Erythroblast (primary cell): ENCODE results near the gene COL6A2.

Experiments used
- DNase-seq, 2 experiments: peaks; one replicate each; lab custom pipeline; 2025; lab: John Stamatoyannopoulos, UW
- GATA1 ChIP-seq: IDR thresholded peaks from 2 replicates; pipeline ENCODE4 v1.6.1; 2011; ENCODE audit warnings: low read depth, mild to moderate bottlenecking, control low read depth, low read length, moderate library complexity
- POLR2A ChIP-seq: IDR thresholded peaks from 2 replicates; pipeline ENCODE4 v1.6.1; 2011; ENCODE audit warnings: mild to moderate bottlenecking, low read length

The COL6A2 gene

DNA sequence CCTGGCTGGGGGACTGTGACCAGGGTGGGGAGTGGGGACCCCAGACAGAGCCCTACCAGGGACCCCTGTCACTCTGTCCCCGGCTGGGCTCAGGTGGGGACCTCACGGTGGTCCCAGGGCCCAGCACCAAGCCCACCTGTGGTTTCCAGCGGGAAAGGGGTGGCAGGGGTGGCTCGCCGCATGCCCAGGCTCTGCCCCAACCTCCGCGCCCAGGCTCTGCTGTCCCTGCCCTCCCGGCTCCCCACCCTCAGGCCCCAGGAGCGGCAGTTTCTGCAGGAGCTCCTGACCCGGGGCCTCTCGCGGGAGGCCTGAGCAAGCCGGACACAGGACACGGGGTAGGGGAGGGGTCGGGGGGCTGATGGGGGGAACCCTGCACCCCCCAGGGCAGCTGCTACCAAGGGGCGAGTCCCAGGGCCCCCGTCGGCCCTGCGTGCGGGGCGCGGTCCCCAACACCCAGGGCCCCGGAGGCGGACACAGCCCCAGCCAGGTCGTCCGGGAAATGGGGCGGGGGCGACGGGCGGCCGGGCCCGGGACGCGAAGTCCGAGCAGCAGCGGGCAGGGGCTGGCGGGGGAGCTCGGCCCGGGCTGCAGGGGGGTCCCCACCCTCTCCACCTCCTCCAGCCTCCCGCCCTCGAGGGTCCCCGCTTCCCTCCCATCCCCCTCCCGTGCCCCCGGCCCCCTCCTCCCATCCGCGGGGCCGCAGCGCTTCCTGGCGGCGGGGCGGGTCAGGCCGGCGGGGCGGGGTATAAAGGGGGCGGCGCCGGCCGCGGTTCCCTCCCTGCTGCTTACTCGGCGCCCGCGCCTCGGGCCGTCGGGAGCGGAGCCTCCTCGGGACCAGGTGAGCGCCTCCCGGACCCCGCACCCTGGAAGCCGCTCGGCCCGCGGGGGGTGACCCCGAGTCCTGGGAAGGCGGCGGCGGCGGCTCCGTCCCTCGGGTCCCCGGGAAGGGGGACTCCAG is at the start of gene COL6A2:
Gene COL6A2, plus strand, starts transcription at position 777 of the 958 bp plus-strand sequence.
- DNase-seq = peak in 1 of 2 experiments; percentile 11

GRCh38 chr21:46048926-46049889 is 48.7 kb upstream of the COL6A2 start:
- TF ChIP-seq GATA1 (no peak), POLR2A (no peak)
- no peak for DNase-seq

More for the DNA sequence above, at the start of gene COL6A2:
- TF ChIP-seq POLR2A (no peak), GATA1 (no peak)

- DNase-seq = no peak
- TF ChIP-seq POLR2A (no peak), GATA1 (no peak)
These were observed 47.8 kb upstream of the COL6A2 start for GRCh38 chr21:46049890-46050667.

DNA sequence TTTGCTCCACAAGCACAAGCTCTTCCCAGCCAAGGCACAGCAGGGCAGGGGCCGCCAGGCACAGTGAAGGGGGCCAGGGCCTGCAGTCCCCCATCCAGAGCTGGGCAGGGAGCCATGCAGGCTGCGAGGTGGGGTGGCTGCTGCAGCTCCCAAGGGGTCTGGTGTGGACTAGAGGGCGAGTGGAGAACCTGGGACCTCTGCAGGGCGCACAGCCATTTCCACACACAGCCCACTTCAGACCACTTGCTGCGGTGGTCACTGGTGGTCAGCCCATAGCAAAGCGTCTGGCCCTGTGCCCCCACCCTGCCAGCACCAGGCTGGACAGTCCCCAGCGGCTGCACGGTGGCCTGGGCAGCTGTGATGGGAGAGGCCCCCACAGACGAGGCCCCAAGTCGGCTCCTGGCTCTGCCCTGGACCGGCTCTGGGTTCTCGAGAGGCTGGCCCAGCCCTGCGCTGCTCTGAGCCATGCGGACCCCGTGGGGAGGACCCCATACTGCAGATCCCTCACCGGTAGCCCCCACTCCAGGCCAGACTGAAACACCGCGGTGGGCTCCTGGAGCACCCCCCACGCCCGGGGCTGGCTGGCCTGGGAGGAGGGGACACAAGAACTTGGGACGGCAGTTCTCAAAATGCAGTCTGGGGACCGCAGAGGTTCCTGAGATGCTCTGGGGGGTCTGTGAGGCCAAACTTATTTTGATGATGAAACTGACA is 47.1 kb upstream of the COL6A2 start:
- DNase-seq = no peak
- no peak for TF ChIP-seq GATA1
- no peak for TF ChIP-seq POLR2A

DNA sequence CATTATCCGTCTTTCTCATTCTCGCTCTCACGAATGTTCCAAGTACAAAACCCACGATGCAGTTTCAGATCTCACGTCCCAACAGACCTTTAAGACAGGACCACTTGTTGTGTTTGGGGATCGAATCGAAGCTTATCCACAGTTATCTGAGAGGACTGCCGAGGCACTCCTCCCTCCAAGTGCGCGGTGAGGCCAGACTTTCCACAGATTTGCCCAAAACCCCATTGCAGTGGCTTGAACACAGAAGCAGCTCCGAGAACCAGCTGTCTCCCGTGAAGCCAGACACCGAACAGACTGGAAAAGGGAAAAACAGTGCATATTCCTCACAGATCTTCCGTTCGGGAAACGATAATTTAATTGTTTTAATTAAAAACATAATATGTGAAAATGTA is 46.5 kb upstream of the COL6A2 start:
- TF ChIP-seq GATA1 = no peak
- TF ChIP-seq POLR2A = no peak

DNA sequence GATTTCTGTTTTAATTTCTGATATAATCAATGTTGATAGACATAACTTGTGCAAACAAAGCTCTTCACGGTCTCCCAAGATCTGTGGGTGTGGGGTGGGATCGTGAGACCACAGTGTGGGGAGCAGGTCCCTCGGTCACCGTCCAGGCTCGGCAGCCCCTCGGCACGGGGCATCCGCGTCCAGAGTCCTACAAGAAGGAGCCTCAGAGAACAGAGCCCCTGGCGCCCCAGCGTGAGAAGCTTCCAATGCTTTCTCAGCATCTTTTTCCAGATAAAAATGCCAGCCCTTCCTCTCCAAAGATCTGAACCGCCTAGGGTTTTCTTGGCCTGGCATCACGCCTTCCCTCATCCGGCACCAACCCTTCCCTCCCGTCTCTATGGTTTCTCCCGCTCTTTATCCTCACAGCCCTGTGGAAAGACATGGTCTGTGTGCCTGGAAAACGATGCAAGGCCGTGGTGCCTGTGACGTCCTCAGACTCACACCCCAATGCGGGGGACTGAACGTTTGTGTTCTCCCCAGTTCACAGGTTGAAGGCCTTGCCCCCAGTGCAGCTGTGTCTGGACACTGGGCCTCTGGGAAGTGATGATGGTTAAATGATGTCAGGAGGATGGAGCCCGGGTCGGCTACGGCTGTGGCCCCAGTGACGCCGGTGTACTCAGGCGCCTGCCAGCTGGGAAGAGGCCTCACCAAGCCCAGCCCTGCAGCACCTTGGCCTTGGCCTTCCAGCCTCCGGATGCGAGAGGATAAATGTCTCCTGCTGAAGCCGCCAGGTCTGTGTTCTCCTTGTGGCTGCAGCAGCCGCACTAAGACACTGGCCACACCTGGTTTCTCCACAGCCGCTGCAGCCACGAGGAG is 45.9 kb upstream of the COL6A2 start:
- DNase-seq = no peak
- no peak for TF ChIP-seq GATA1
- no peak for TF ChIP-seq POLR2A

More for the DNA sequence above, 46.5 kb upstream of the COL6A2 start:
- no peak for DNase-seq

GRCh38 chr21:46052703-46053651 is 44.9 kb upstream of the COL6A2 start:
- no peak for DNase-seq
- TF ChIP-seq POLR2A (no peak), GATA1 (no peak)

DNA sequence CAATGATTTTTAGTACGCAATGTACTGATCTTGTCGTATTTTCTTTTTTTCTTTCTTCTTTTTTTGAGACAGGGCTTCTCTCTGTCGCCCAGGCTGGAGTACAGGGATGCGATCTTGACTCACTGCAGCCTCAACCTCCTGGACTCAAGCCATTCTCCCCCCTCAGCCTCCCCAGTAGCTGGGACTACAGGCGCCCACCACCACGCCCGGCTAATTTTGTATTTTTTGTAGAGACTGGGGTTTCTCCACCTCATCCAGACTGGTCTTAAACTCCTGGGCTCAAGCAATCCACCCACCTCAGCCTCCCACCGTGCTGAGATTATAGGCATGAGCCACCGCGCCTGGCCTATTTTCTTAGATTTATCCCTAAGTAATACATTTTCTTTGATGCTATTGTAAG is 43.9 kb upstream of the COL6A2 start:
- DNase-seq = no peak
- TF ChIP-seq GATA1 (no peak), POLR2A (no peak)

GRCh38 chr21:46054451-46054881 is 43.4 kb upstream of the COL6A2 start:
- no peak for TF ChIP-seq GATA1
- no peak for TF ChIP-seq POLR2A
- DNase-seq = no peak

DNA sequence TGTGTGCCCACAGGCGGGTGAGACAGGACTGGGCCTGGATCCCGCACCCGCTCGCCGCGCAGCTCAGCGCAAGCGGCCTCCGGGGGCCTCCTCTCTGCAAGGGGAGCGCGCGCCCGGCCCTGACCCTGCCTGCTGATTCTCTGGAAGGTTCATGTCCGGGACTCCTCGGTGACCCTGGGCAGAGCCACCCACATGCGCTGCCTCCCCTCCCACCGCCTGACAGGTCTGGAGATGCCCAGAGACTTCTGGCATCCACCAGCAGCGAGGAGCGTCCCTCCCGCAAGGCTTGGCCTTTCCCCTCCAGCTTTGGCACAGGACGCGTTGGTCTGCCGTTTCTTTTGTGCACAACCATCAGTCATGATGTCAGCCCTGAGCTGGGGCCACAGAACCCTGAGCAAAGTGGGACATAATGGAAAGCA is 42.0 kb upstream of the COL6A2 start:
- no peak for DNase-seq
- TF ChIP-seq GATA1 (no peak), POLR2A (no peak)
